Parathyroid adenoma (tissue), 2 donors: Measurements from ENCODE around the gene KIF1A.

Experiments used
- H2AFZ ChIP-seq: fragments of 300-600 bp; sonication (generic); one replicate; pipeline ENCODE4 v1.7.0; 2017; ENCODE audit warnings: antibody characterized with exemption, mild to moderate bottlenecking
- H3K27ac ChIP-seq: fragments of 300-600 bp; sonication (generic); one replicate; pipeline ENCODE4 v1.7.0; 2017
- H3K27me3 ChIP-seq: fragments of 300-600 bp; sonication (generic); one replicate; pipeline ENCODE4 v1.7.0; 2017; ENCODE audit warnings: low read length; ENCODE audit not compliant: control insufficient read depth, insufficient read depth
- H3K36me3 ChIP-seq: fragments of 300-600 bp; sonication (generic); one replicate; pipeline ENCODE4 v1.7.0; 2017; ENCODE audit warnings: low read length; ENCODE audit not compliant: control insufficient read depth, insufficient read depth
- H3K4me1 ChIP-seq: fragments of 300-600 bp; sonication (generic); one replicate; pipeline ENCODE4 v1.7.0; 2017; ENCODE audit warnings: control low read depth
- H3K4me2 ChIP-seq: fragments of 300-600 bp; sonication (generic); one replicate; pipeline ENCODE4 v1.7.0; 2017; ENCODE audit warnings: low read length
- H3K4me3 ChIP-seq: fragments of 300-600 bp; sonication (generic); one replicate; pipeline ENCODE4 v1.7.0; 2017; ENCODE audit warnings: low read depth, low read length
- H3K79me2 ChIP-seq: fragments of 300-600 bp; sonication (generic); one replicate; pipeline ENCODE4 v1.7.0; 2017; ENCODE audit warnings: control low read depth
- H3K9ac ChIP-seq: fragments of 300-600 bp; sonication (generic); one replicate; pipeline ENCODE4 v1.7.0; 2017; ENCODE audit warnings: mild to moderate bottlenecking
- H3K9me3 ChIP-seq: fragments of 300-600 bp; sonication (generic); one replicate; pipeline ENCODE4 v1.7.0; 2017; ENCODE audit warnings: low read length; ENCODE audit not compliant: control insufficient read depth
- CTCF ChIP-seq: fragments of 300-600 bp; sonication (generic); IDR thresholded peaks from one replicate; pipeline ENCODE4 v1.7.0; 2017; ENCODE audit warnings: antibody characterized with exemption, mild to moderate bottlenecking
- donor health status: primary hyperparathyroidism.

Gene KIF1A

DNA sequence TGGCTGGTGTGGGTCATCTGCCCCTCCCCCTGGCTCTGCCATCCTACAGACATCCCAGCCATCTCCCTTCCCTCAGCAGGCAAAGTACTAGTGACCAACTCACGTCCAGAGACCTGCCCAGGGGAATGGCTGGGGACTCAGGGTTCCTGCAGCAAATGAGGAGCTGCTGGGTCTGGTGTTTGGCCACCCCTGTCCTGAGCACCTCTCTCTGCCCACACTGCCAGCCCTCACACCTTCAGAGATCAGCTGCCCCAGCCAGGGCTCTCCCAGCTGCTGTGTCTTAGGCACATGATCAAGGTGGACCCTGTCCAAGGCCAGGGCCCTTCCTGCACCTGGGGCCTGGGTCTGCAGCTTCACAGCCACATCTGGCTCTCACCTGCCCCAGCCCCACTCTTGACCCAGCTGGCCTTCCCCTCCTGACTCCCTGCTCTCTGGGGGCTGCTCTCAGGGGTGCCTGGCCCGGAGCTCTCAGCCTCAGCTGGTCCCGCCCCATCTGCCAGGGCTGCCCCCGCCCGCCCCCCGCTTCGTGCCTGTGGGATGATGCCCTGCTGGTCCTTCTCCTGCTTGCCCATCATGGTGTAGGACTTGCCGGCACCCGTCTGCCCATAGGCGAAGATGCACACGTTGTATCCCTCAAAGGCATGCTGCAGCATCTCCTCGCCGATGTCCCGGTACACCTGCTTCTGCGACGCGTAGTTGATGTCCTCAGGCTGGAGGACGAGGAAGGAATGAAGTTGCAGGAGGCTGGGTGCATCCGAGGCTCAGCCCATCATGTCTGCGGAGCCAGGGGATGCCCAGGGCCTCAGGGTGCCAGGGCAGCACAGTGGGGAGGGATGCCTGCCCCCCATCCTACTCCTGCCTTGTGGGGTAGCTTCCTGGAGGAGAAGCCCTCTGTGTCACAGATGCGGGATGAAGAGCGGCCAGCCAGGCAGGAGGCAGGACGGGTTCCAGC is 32.2 kb downstream of the KIF1A start:
- Histone ChIP-seq H3K4me2 (no peak overlapping the region), H3K36me3 (no peaks in the 10 kb centered on the region), H3K9me3 (no peaks in the 10 kb centered on the region), H3K9ac (no peak overlapping the region), H3K27ac (no peak overlapping the region), H3K27me3 (no peaks in the 10 kb centered on the region), H3K79me2 (no peaks in the 10 kb centered on the region), H3K4me3 (no peak overlapping the region), H2AFZ (no peak overlapping the region), H3K4me1 (no peaks in the 10 kb centered on the region)
- no peak for TF ChIP-seq CTCF

DNA sequence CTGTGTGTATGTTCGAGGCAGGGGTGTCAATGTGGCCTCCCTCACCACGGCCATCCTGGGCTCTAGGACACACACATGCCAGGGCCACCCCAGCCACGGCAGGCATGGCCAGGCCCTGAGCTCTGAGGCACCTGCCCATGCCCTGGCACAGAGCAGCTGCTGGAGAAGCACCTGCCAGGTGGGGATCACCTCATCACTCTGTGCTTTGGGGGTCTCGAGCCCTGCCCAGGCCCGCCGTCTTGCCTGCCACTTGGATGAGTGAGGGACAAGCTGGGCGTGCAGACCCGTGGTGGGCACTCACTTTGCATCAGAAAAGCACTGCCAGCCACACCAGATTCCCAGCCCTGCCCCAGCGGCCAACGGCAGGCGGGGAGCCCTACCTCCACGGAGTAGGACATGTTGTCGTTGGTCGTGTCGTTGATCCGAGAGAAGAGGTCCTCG is 33.1 kb downstream of the KIF1A start:
- no peak overlapping the region for H3K27ac ChIP-seq
- no peaks in the 10 kb centered on the region for H3K79me2 ChIP-seq
- H3K36me3 ChIP-seq: no peaks in the 10 kb centered on the region
- H2AFZ ChIP-seq: no peak overlapping the region
- H3K4me2 ChIP-seq: no peak overlapping the region
- no peak overlapping the region for H3K9ac ChIP-seq
- no peaks in the 10 kb centered on the region for H3K9me3 ChIP-seq
- no peaks in the 10 kb centered on the region for H3K4me1 ChIP-seq
- TF ChIP-seq CTCF: no peak
- no peak overlapping the region for H3K4me3 ChIP-seq
- no peaks in the 10 kb centered on the region for H3K27me3 ChIP-seq

- H3K9ac ChIP-seq: no peak overlapping the region
- TF ChIP-seq CTCF: no peak
- H3K4me1 ChIP-seq: no peaks in the 10 kb centered on the region
- no peaks in the 10 kb centered on the region for H3K27me3 ChIP-seq
- no peaks in the 10 kb centered on the region for H3K79me2 ChIP-seq
- no peak overlapping the region for H3K27ac ChIP-seq
- H3K4me3 ChIP-seq: no peak overlapping the region
- no peak overlapping the region for H2AFZ ChIP-seq
- H3K9me3 ChIP-seq: no peaks in the 10 kb centered on the region
- H3K4me2 ChIP-seq: no peak overlapping the region
- H3K36me3 ChIP-seq: no peaks in the 10 kb centered on the region
Observed at GRCh38 chr2:240786355-240786841, 33.6 kb downstream of the KIF1A start.

- no peaks in the 10 kb centered on the region for H3K27me3 ChIP-seq
- H3K4me3 ChIP-seq: no peak overlapping the region
- no peaks in the 10 kb centered on the region for H3K9me3 ChIP-seq
- H3K9ac ChIP-seq: no peak overlapping the region
- H2AFZ ChIP-seq: no peak overlapping the region
- no peak for TF ChIP-seq CTCF
- H3K36me3 ChIP-seq: no peaks in the 10 kb centered on the region
- no peaks in the 10 kb centered on the region for H3K79me2 ChIP-seq
- H3K4me1 ChIP-seq: no peaks in the 10 kb centered on the region
- H3K4me2 ChIP-seq: no peak overlapping the region
- H3K27ac ChIP-seq: no peak overlapping the region
Observed at GRCh38 chr2:240785424-240786335, 34.3 kb downstream of the KIF1A start.
